HCT116 (cell line): ENCODE measurements around the gene BACE1. TPM values are rescaled to one million over a fixed set of nuclear protein-coding genes. Genes with fewer than 3 reads are reported as not detected.

Source experiments
- ATAC-seq: fragments of 200-7000 bp; cut with Tn5 transposase; 2 replicates; pipeline ENCODE4 v1.9.1; 2020; ENCODE audit warnings: mild to moderate bottlenecking, moderate library complexity
- BruUV-seq: library from RNA; stranded (reverse); fragments of 400-500 nt; replicated peaks from 2 replicates; lab custom pipeline; 2021; lab: Mats Ljungman, UMichigan
- CTCF ChIA-PET: fragments of 300-600 bp; sonication (Branson Sonifier 250); formaldehyde crosslinking; loops from one replicate; lab custom pipeline; 2021; ENCODE audit warnings: antibody characterized with exemption; lab: Charles Lee
- POLR2A ChIA-PET: fragments of 300-600, 350-600 bp; sonication (Branson Sonifier 250); formaldehyde crosslinking; loops from one replicate; lab custom pipeline; 2021; ENCODE audit warnings: antibody characterized with exemption; lab: Charles Lee
- RAD21 ChIA-PET, 2 experiments: fragments of 300-600 bp; sonication (Branson Sonifier 250); formaldehyde crosslinking; loops; one replicate each; lab custom pipeline; 2023; ENCODE audit warnings: low total read pairs in 2 of 2; ENCODE audit not compliant: uncharacterized antibody in 2 of 2, unreplicated experiment in 2 of 2, low non-redundant PET in 1 of 2; lab: Charles Lee
- DNase-seq: peaks from one replicate; pipeline ENCODE4 v3.0.0-alpha.2; 2010; ENCODE audit warnings: low read depth, low spot score
- H2AFZ ChIP-seq: fragments of 200-600 bp; shearing (Covaris generic), sonication (generic); 2 replicates; pipeline ENCODE4 v1.6.1; 2017; ENCODE audit warnings: low read depth, mixed run types, mixed read lengths, antibody characterized with exemption, low read length; ENCODE audit not compliant: poor library complexity, severe bottlenecking
- H3K27ac ChIP-seq: 2 replicates; pipeline ENCODE4 v1.5.1; 2012; ENCODE audit warnings: low read depth, low read length
- H3K27me3 ChIP-seq: fragments of 200-600 bp; sonication (generic); 2 replicates; pipeline ENCODE4 v1.6.1; 2016; ENCODE audit warnings: mixed run types, low read length, mixed read lengths; ENCODE audit not compliant: insufficient read depth
- H3K36me3 ChIP-seq, 2 experiments: fragments of 200-500 bp in 1 of 2; fragments of 200-600 bp in 1 of 2; sonication (Bioruptor generic) in 1 of 2; sonication (generic) in 1 of 2; 2 replicates each; pipeline versions ENCODE4 v1.5.1 to v1.6.1; 2014 to 2016; ENCODE audit warnings: low read length in 2 of 2, inconsistent platforms in 1 of 2, mixed read lengths in 1 of 2, mixed run types in 1 of 2; ENCODE audit not compliant: insufficient read depth in 2 of 2, control insufficient read depth in 1 of 2
- H3K4me1 ChIP-seq, 2 experiments: fragments of 200-600 bp in 1 of 2; sonication (generic) in 1 of 2; 2 replicates each; pipeline versions ENCODE4 v1.5.1 to v1.6.1; 2012 to 2017; ENCODE audit warnings: low read length in 2 of 2, inconsistent platforms in 1 of 2, mild to moderate bottlenecking in 1 of 2, mixed read lengths in 1 of 2, mixed run types in 1 of 2, moderate library complexity in 1 of 2; ENCODE audit not compliant: insufficient read depth in 2 of 2, control insufficient read depth in 1 of 2
- H3K4me2 ChIP-seq: fragments of 200-600 bp; sonication (generic); 2 replicates; pipeline ENCODE4 v1.6.1; 2017; ENCODE audit warnings: mixed run types, low read length, mixed read lengths
- H3K4me3 ChIP-seq, 2 experiments: fragments of 200-600 bp in 1 of 2; sonication (generic) in 1 of 2; replicated peaks in 1 of 2; 2 replicates each; pipeline ENCODE4 v1.5.1; 2011 to 2016; ENCODE audit warnings: low read length in 2 of 2, control low read depth in 1 of 2, low read depth in 1 of 2, mild to moderate bottlenecking in 1 of 2, mixed read lengths in 1 of 2, mixed run types in 1 of 2
- H3K79me2 ChIP-seq: fragments of 200-600 bp; sonication (generic); 2 replicates; pipeline ENCODE4 v1.6.1; 2017; ENCODE audit warnings: mild to moderate bottlenecking, mixed run types, low read length, moderate library complexity, mixed read lengths; ENCODE audit not compliant: insufficient read depth
- H3K9ac ChIP-seq: fragments of 200-600 bp; sonication (generic); 2 replicates; pipeline ENCODE4 v1.6.1; 2016; ENCODE audit warnings: low read length, mixed read lengths
- H3K9me2 ChIP-seq: fragments of 200-600 bp; sonication (generic), shearing (Covaris generic); 2 replicates; pipeline ENCODE4 v1.6.1; 2017; ENCODE audit warnings: mixed run types, mild to moderate bottlenecking, moderate library complexity; ENCODE audit not compliant: insufficient read depth
- H3K9me3 ChIP-seq, 2 experiments: fragments of 200-500 bp in 1 of 2; fragments of 200-600 bp in 1 of 2; sonication (Bioruptor generic) in 1 of 2; sonication (generic) in 1 of 2; 2 replicates each; pipeline ENCODE4 v1.6.1; 2014 to 2017; ENCODE audit warnings: low read length in 2 of 2, mixed read lengths in 2 of 2, inconsistent platforms in 1 of 2, low read depth in 1 of 2, mild to moderate bottlenecking in 1 of 2, mixed run types in 1 of 2, moderate library complexity in 1 of 2; ENCODE audit not compliant: control insufficient read depth in 1 of 2, insufficient read depth in 1 of 2
- H4K20me1 ChIP-seq: fragments of 200-600 bp; sonication (generic), shearing (Covaris generic); 2 replicates; pipeline ENCODE4 v1.6.1; 2017; ENCODE audit warnings: mixed run types, mild to moderate bottlenecking, moderate library complexity; ENCODE audit not compliant: insufficient read depth
- CBX3 ChIP-seq: IDR thresholded peaks from 2 replicates; pipeline ENCODE4 v1.6.1; 2012; ENCODE audit warnings: low read depth
- CEBPB ChIP-seq: IDR thresholded peaks from 2 replicates; pipeline ENCODE4 v1.6.1; 2012; ENCODE audit warnings: low read depth
- EGR1 ChIP-seq: IDR thresholded peaks from 2 replicates; pipeline ENCODE4 v1.6.1; 2012; ENCODE audit warnings: low read depth
- ELF1 ChIP-seq: IDR thresholded peaks from 2 replicates; pipeline ENCODE4 v1.6.1; 2012; ENCODE audit warnings: low read depth, borderline replicate concordance
- EZH2phosphoT487 ChIP-seq: fragments of 200-600 bp; IDR thresholded peaks from 2 replicates; pipeline ENCODE4 v1.6.1; 2018; ENCODE audit warnings: antibody characterized with exemption, borderline replicate concordance
- FOSL1 ChIP-seq: IDR thresholded peaks from 2 replicates; pipeline ENCODE4 v1.6.1; 2012; ENCODE audit warnings: low read depth
- POLR2A ChIP-seq: IDR thresholded peaks from 2 replicates; pipeline ENCODE4 v1.7.0; 2011; ENCODE audit warnings: borderline replicate concordance; ENCODE audit not compliant: insufficient read depth, insufficient read length; ENCODE audit errors: extremely low read depth
- POLR2AphosphoS5 ChIP-seq: IDR thresholded peaks from 2 replicates; pipeline ENCODE4 v1.6.1; 2011; ENCODE audit warnings: mild to moderate bottlenecking, low read depth, low read length, moderate library complexity
- RAD21 ChIP-seq: IDR thresholded peaks from 2 replicates; pipeline ENCODE4 v1.6.1; 2012; ENCODE audit warnings: low read depth, mild to moderate bottlenecking
- SRF ChIP-seq: IDR thresholded peaks from 2 replicates; pipeline ENCODE4 v1.6.1; 2012; ENCODE audit warnings: low read depth
- TCF7L2 ChIP-seq: IDR thresholded peaks from 2 replicates; pipeline ENCODE4 v1.7.0; 2011; ENCODE audit warnings: borderline replicate concordance, inconsistent platforms; ENCODE audit not compliant: insufficient read depth, insufficient read length; ENCODE audit errors: extremely low read depth
- YY1 ChIP-seq: IDR thresholded peaks from 2 replicates; pipeline ENCODE4 v1.6.1; 2011; ENCODE audit warnings: low read length, low read depth, moderate library complexity, mild to moderate bottlenecking; ENCODE audit not compliant: insufficient replicate concordance; ENCODE audit errors: extremely low read depth
- ZBTB33 ChIP-seq: IDR thresholded peaks from 2 replicates; pipeline ENCODE4 v1.6.1; 2011; ENCODE audit warnings: mild to moderate bottlenecking, low read length, moderate library complexity; ENCODE audit not compliant: insufficient replicate concordance; ENCODE audit errors: extremely low read depth
- ZFX ChIP-seq: fragments of 450-650 bp; IDR thresholded peaks from 2 replicates; pipeline ENCODE4 v1.6.1; 2017
- ZNF274 ChIP-seq: fragments of 200-500 bp; sonication (Bioruptor generic); IDR thresholded peaks from 2 replicates; pipeline ENCODE4 v1.6.1; 2014; ENCODE audit warnings: mild to moderate bottlenecking, low read depth, low read length, inconsistent platforms
- intact Hi-C: fragments of 100-400 bp; cut with micrococcal nuclease; formaldehyde crosslinking; loops from 2 replicates; pipeline ENCODE4 v1.10.0; 2022
- total RNA-seq: library from RNA; stranded (reverse); gene quantifications from one replicate; pipeline ENCODE4 v1.2.1, GENCODE V29; 2021; ENCODE audit not compliant: unreplicated experiment
- TF ChIP-seq, protein P1 (sequence below): IDR thresholded peaks from 2 replicates; pipeline ENCODE4 v1.6.1; 2012
- TF ChIP-seq, protein P2 (sequence below): IDR thresholded peaks from 2 replicates; pipeline ENCODE4 v1.6.1; 2012

Gene BACE1
- total RNA-seq, 1 experiment from 2014 or later: 8.5 TPM

DNA sequence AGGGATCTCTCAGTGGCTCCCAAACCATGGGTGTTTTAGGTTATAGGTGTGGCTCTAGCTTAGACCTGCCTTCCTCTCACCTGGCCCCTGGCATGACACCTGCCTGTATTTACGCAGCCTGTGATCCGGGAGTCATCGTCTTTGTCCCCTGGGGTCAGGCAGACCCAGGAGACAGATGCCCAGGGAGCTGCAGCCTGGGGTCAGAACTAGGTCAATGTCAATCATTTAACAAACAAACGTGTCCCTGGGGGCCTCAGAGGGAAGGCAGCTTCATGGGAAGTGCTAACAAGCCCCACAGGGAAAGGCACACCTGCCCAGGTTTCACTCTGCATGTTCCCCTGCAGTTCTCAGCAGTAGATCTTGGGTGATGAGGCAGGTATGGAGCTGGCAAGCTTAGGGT is 13.0 kb downstream of the BACE1 start:
- CTCF ChIA-PET: no interaction called here
- Histone ChIP-seq H3K9me3 (no peaks in the 10 kb centered on the region), H3K27ac (no peak overlapping the region), H3K4me3 (no peak overlapping the region), H3K4me1 (no peaks in the 10 kb centered on the region), H3K27me3 (no peaks in the 10 kb centered on the region), H3K36me3 (no peaks in the 10 kb centered on the region), H2AFZ (no peak overlapping the region), H3K79me2 (no peaks in the 10 kb centered on the region), H3K4me2 (no peak overlapping the region), H4K20me1 (no peaks in the 10 kb centered on the region), H3K9me2 (no peaks in the 10 kb centered on the region), H3K9ac (no peak overlapping the region)
- RAD21 ChIA-PET: no interaction called here
- POLR2A ChIA-PET: no interaction called here
- ATAC-seq (no peak), DNase-seq (no peak)
- TF ChIP-seq POLR2AphosphoS5: no peak
- TF ChIP-seq EZH2phosphoT487: no peak
- TF ChIP-seq ZNF274: no peak
- TF ChIP-seq ELF1: no peak
- no peak for TF ChIP-seq SRF
- no peak for TF ChIP-seq ZFX
- TF ChIP-seq EGR1: no peak
- BruUV-seq: no TSS peak
- intact Hi-C loops: no loop called here

DNA sequence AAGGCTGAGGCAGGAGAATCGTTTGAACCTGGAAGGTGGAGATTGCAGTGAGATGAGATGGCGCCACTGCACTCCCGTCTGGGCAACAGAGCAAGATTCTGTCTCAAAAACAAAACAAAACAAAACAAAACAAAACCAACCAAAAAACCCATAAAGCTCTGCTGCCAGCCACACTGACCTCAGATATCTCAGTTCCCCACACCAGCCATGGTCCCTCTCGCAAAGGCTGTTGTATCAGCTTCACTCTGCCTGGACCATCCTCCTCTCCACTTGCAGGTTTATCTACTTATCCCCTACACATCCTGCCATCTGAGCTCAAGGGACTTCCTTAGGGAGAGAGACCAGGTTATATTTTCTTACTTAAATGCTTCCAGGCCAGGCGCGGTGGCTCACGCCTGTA is 13.8 kb downstream of the BACE1 start:
- Histone ChIP-seq H3K4me3 (no peak overlapping the region), H3K36me3 (no peaks in the 10 kb centered on the region), H3K27ac (no peak overlapping the region), H3K9me2 (no peaks in the 10 kb centered on the region), H3K9me3 (no peaks in the 10 kb centered on the region), H3K27me3 (no peaks in the 10 kb centered on the region), H2AFZ (no peak overlapping the region), H3K4me1 (no peaks in the 10 kb centered on the region), H3K79me2 (no peaks in the 10 kb centered on the region), H3K4me2 (no peak overlapping the region), H4K20me1 (no peaks in the 10 kb centered on the region), H3K9ac (no peak overlapping the region)
- intact Hi-C loops: no loop called here
- DNase-seq (no peak), ATAC-seq (no peak)
- BruUV-seq: no TSS peak
- RAD21 ChIA-PET: no interaction called here
- no peak for TF ChIP-seq EGR1
- TF ChIP-seq, protein P1, sequence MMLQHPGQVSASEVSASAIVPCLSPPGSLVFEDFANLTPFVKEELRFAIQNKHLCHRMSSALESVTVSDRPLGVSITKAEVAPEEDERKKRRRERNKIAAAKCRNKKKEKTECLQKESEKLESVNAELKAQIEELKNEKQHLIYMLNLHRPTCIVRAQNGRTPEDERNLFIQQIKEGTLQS: no peak
- TF ChIP-seq EZH2phosphoT487: no peak
- no peak for TF ChIP-seq ELF1
- TF ChIP-seq CEBPB: no peak
- no peak for TF ChIP-seq CBX3
- no peak for TF ChIP-seq YY1
- TF ChIP-seq ZBTB33: no peak
- TF ChIP-seq ZFX: no peak
- TF ChIP-seq SRF: no peak
- no peak for TF ChIP-seq POLR2A
- TF ChIP-seq, protein P2, sequence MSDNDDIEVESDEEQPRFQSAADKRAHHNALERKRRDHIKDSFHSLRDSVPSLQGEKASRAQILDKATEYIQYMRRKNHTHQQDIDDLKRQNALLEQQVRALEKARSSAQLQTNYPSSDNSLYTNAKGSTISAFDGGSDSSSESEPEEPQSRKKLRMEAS: no peak
- no peak for TF ChIP-seq TCF7L2
- TF ChIP-seq FOSL1: no peak
- no peak for TF ChIP-seq RAD21
- POLR2A ChIA-PET: no interaction called here
- CTCF ChIA-PET: no interaction called here
